Activated T-helper 1 cell treated with Interleukin-2 at 50 U/mL for 16 hours (primary cell): ENCODE measurements around the gene VWA8.

ENCODE experiments used
- DNase-seq: peaks from one replicate; pipeline ENCODE4 v3.0.0-alpha.2; 2020; ENCODE audit warnings: low read depth

The VWA8 gene

GRCh38 chr13:41960637-41961465 is at the start of gene VWA8:
TSS of gene VWA8 (minus strand) at chr13:41961109. CDS start at chr13:41961015, 94 bp downstream.
- DNase-seq, result peak; percentile 73

- DNase-seq, result no peak
Observed at GRCh38 chr13:42009057-42009456, 48.1 kb upstream of the VWA8 start.

GRCh38 chr13:42007844-42008243 is 46.9 kb upstream of the VWA8 start:
- DNase-seq, result no peak

GRCh38 chr13:42002066-42002465 is 41.2 kb upstream of the VWA8 start:
- DNase-seq, result no peak

- DNase-seq, result no peak
Observed at GRCh38 chr13:42001580-42001979, 40.7 kb upstream of the VWA8 start.

- DNase-seq, result no peak
Observed at GRCh38 chr13:42000846-42001245, 39.9 kb upstream of the VWA8 start.

- no peak for DNase-seq
Observed at GRCh38 chr13:41997396-41997795, 36.5 kb upstream of the VWA8 start.

GRCh38 chr13:41995946-41996345 is 35.0 kb upstream of the VWA8 start:
- no peak for DNase-seq

- no peak for DNase-seq
Observed at GRCh38 chr13:41995336-41995735, 34.4 kb upstream of the VWA8 start.

GRCh38 chr13:41994696-41995095 is 33.8 kb upstream of the VWA8 start:
- DNase-seq, result no peak

GRCh38 chr13:41991936-41992335 is 31.0 kb upstream of the VWA8 start:
- DNase-seq, result no peak

GRCh38 chr13:41988244-41988643 is 27.3 kb upstream of the VWA8 start:
- DNase-seq, result no peak

GRCh38 chr13:41985788-41986508 is 25.0 kb upstream of the VWA8 start:
- DNase-seq, result no peak

- DNase-seq, result no peak
Observed at GRCh38 chr13:41981951-41982715, 21.2 kb upstream of the VWA8 start.

- no peak for DNase-seq
Observed at GRCh38 chr13:41978007-41978406, 17.1 kb upstream of the VWA8 start.

- DNase-seq, result no peak
Observed at GRCh38 chr13:41976476-41976875, 15.6 kb upstream of the VWA8 start.

- no peak for DNase-seq
Observed at GRCh38 chr13:41974262-41974900, 13.5 kb upstream of the VWA8 start.

- no peak for DNase-seq
Observed at GRCh38 chr13:41973247-41973741, 12.4 kb upstream of the VWA8 start.

- no peak for DNase-seq
Observed at GRCh38 chr13:41971848-41972247, 10.9 kb upstream of the VWA8 start.

- DNase-seq, result no peak
Observed at GRCh38 chr13:41970918-41971317, 10.0 kb upstream of the VWA8 start.

GRCh38 chr13:41970022-41970421 is 9.1 kb upstream of the VWA8 start:
- DNase-seq, result no peak

GRCh38 chr13:41969072-41969471 is 8.2 kb upstream of the VWA8 start:
- DNase-seq, result no peak
